ENCODE measurements around the gene NTM.

NTM gene

DNA sequence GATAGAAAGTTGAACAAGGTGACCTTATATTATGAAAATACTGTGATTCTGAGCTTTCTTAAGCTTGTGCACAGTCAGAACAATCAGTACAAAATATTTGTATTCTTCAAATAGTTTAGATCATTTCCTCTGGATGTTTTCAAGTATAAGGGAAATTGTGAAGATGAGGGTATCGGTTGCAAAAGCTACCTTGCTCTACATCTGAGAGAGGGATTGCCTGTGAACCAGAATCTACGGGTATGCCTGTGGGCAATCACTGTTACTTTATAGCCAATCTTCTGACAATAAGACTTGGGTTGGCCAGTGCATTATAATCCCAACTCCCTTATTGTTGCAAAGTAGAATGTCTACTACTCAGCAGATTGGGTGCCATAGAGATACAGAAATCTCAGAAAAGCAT lies 90.5 kb downstream of the NTM start:
- DNase-seq (ENCODE audit: low read depth in 1 of 2, low spot score in 1 of 2), result no peak
- Histone ChIP-seq H3K27ac (replicated peaks) (no peak overlapping the region), H3K27me3 (ENCODE audit: insufficient read depth, poor library complexity, severe bottlenecking) (peaks cover 15% of the 10 kb centered on the region), H3K4me3 (replicated peaks; ENCODE audit: insufficient read depth, low read length) (no peak overlapping the region)
- no peak for TF ChIP-seq SPI1 (IDR thresholded peaks at IDR 0.05; ENCODE audit: borderline replicate concordance, low read depth)
- TF ChIP-seq GABPA (IDR thresholded peaks at IDR 0.05; ENCODE audit: low read depth), result no peak
- TF ChIP-seq, protein P1, sequence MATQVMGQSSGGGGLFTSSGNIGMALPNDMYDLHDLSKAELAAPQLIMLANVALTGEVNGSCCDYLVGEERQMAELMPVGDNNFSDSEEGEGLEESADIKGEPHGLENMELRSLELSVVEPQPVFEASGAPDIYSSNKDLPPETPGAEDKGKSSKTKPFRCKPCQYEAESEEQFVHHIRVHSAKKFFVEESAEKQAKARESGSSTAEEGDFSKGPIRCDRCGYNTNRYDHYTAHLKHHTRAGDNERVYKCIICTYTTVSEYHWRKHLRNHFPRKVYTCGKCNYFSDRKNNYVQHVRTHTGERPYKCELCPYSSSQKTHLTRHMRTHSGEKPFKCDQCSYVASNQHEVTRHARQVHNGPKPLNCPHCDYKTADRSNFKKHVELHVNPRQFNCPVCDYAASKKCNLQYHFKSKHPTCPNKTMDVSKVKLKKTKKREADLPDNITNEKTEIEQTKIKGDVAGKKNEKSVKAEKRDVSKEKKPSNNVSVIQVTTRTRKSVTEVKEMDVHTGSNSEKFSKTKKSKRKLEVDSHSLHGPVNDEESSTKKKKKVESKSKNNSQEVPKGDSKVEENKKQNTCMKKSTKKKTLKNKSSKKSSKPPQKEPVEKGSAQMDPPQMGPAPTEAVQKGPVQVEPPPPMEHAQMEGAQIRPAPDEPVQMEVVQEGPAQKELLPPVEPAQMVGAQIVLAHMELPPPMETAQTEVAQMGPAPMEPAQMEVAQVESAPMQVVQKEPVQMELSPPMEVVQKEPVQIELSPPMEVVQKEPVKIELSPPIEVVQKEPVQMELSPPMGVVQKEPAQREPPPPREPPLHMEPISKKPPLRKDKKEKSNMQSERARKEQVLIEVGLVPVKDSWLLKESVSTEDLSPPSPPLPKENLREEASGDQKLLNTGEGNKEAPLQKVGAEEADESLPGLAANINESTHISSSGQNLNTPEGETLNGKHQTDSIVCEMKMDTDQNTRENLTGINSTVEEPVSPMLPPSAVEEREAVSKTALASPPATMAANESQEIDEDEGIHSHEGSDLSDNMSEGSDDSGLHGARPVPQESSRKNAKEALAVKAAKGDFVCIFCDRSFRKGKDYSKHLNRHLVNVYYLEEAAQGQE (IDR thresholded peaks at IDR 0.05; ENCODE audit: insufficient replicate concordance, low read depth), result no peak
- TF ChIP-seq, protein P2, sequence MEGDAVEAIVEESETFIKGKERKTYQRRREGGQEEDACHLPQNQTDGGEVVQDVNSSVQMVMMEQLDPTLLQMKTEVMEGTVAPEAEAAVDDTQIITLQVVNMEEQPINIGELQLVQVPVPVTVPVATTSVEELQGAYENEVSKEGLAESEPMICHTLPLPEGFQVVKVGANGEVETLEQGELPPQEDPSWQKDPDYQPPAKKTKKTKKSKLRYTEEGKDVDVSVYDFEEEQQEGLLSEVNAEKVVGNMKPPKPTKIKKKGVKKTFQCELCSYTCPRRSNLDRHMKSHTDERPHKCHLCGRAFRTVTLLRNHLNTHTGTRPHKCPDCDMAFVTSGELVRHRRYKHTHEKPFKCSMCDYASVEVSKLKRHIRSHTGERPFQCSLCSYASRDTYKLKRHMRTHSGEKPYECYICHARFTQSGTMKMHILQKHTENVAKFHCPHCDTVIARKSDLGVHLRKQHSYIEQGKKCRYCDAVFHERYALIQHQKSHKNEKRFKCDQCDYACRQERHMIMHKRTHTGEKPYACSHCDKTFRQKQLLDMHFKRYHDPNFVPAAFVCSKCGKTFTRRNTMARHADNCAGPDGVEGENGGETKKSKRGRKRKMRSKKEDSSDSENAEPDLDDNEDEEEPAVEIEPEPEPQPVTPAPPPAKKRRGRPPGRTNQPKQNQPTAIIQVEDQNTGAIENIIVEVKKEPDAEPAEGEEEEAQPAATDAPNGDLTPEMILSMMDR (IDR thresholded peaks at IDR 0.05; ENCODE audit: insufficient read depth, low read length), result no peak
- no peak for TF ChIP-seq POLR2AphosphoS5 (IDR thresholded peaks at IDR 0.05; ENCODE audit: low read depth)

DNA sequence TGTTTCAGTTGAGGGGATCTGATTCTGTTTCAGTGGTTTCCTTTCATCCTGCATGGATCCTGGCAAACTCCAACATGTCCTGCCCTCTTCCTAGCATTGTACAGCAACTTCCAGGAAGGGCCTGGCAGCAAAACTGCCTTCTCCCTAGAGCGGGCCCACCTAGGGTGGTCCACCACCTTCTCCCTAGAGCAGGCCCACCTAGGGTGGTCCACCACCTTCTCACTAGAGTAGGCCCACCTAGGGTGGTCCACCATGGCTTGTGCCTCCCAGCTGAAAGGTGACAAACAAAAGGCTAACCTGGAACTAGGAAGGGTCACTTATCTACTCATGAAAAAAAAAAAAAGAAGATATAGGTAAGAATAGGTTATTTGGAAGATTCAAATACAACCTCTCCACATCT lies 92.2 kb downstream of the NTM start:
- DNase-seq (ENCODE audit: low read depth in 1 of 2, low spot score in 1 of 2), result no peak
- TF ChIP-seq, protein P2 (IDR thresholded peaks at IDR 0.05; ENCODE audit: insufficient read depth, low read length), result no peak
- TF ChIP-seq GABPA (IDR thresholded peaks at IDR 0.05; ENCODE audit: low read depth) (no peak), POLR2AphosphoS5 (IDR thresholded peaks at IDR 0.05; ENCODE audit: low read depth) (no peak), SPI1 (IDR thresholded peaks at IDR 0.05; ENCODE audit: borderline replicate concordance, low read depth) (no peak)
- TF ChIP-seq, protein P1 (IDR thresholded peaks at IDR 0.05; ENCODE audit: insufficient replicate concordance, low read depth), result no peak
- H3K27ac ChIP-seq (replicated peaks), result no peak overlapping the region
- peaks cover 15% of the 10 kb centered on the region for H3K27me3 ChIP-seq (ENCODE audit: insufficient read depth, poor library complexity, severe bottlenecking)
- H3K4me3 ChIP-seq (replicated peaks; ENCODE audit: insufficient read depth, low read length), result no peak overlapping the region

DNA sequence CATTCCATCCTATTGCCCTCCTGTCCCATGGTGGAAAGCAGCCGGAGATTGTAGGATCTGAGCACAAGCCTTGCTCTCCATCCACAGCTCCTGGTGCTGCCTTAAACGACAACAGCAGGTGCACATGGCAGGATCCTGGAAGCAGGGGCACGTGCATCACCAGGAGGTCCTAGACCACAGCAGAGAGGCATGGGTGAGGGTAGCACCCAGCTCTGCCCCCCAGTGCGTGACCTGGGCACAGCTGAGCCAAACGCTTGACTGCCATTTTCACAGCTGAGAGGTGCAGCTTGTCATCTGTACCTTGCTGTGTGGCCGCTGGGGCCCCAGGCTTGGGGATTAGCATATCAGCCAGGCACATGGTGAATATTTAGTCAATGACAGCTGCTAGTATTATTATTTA lies 92.7 kb downstream of the NTM start:
- no peak overlapping the region for H3K27ac ChIP-seq (replicated peaks)
- no peak for TF ChIP-seq GABPA (IDR thresholded peaks at IDR 0.05; ENCODE audit: low read depth)
- TF ChIP-seq SPI1 (IDR thresholded peaks at IDR 0.05; ENCODE audit: borderline replicate concordance, low read depth), result no peak
- TF ChIP-seq, protein P2 (IDR thresholded peaks at IDR 0.05; ENCODE audit: insufficient read depth, low read length), result no peak
- no peak for TF ChIP-seq POLR2AphosphoS5 (IDR thresholded peaks at IDR 0.05; ENCODE audit: low read depth)
- TF ChIP-seq, protein P1 (IDR thresholded peaks at IDR 0.05; ENCODE audit: insufficient replicate concordance, low read depth), result no peak
- DNase-seq (ENCODE audit: low read depth in 1 of 2, low spot score in 1 of 2), result no peak
- H3K4me3 ChIP-seq (replicated peaks; ENCODE audit: insufficient read depth, low read length), result no peak overlapping the region
- peaks cover 15% of the 10 kb centered on the region for H3K27me3 ChIP-seq (ENCODE audit: insufficient read depth, poor library complexity, severe bottlenecking)
